Measurements from ENCODE around the gene GPATCH11. TPM values are rescaled to one million over a fixed set of nuclear protein-coding genes. Genes with fewer than 3 reads are reported as not detected.

GPATCH11 gene
- total and polyA plus RNA-seq, 4 donors, result 1.4 to 7.3 (median 3.4) TPM

GRCh38 chr2:37052600-37053332 lies 31.6 kb upstream of the GPATCH11 start:
- DNase-seq (ENCODE audit: low spot score), result no peak
- WGBS, result 95% methylated on average over 5 of the region's 5 CpGs
- no peak overlapping the region for H3K27ac ChIP-seq (ENCODE audit: low read depth in 1 of 2, low read length in 2 of 2)

More at GRCh38 chr2:37052600-37053332, 31.6 kb upstream of the GPATCH11 start:
- Histone ChIP-seq H3K36me3 (ENCODE audit: control insufficient read depth in 4 of 4, insufficient read depth in 3 of 4, low read depth in 1 of 4, low read length in 3 of 4) (peaks cover 3 to 43% (median 27%) of the 10 kb centered on the region in 4 donors), H3K4me3 (ENCODE audit: low read depth in 1 of 3, low read length in 3 of 3) (no peak overlapping the region), H3K9me3 (ENCODE audit: control insufficient read depth in 4 of 4, low read length in 3 of 4) (no peaks in the 10 kb centered on the region), H3K9ac (ENCODE audit: low read depth in 1 of 2, low read length in 2 of 2) (no peak overlapping the region), H3K27me3 (ENCODE audit: control insufficient read depth in 4 of 4, insufficient read depth in 4 of 4, low read length in 3 of 4) (no peaks in the 10 kb centered on the region), H3K4me1 (ENCODE audit: control insufficient read depth in 4 of 4, insufficient read depth in 4 of 4, low read length in 3 of 4) (peaks cover 0 to 8% (median 0%) of the 10 kb centered on the region in 4 donors)
- TF ChIP-seq FOXA2 (IDR thresholded peaks at IDR 0.05) (no peak), YY1 (IDR thresholded peaks at IDR 0.05) (no peak), RAD21 (IDR thresholded peaks at IDR 0.05) (no peak), HNF4A (conservative IDR thresholded peaks at IDR 0.05) (no peak), REST (IDR thresholded peaks at IDR 0.05) (no peak), JUND (IDR thresholded peaks at IDR 0.05) (no peak), TAF1 (conservative IDR thresholded peaks at IDR 0.05) (no peak), RXRA (IDR thresholded peaks at IDR 0.05) (no peak), EGR1 (IDR thresholded peaks at IDR 0.05; ENCODE audit: low read depth in 2 of 2) (no peak), ZBTB33 (IDR thresholded peaks at IDR 0.05) (no peak), NR2F2 (IDR thresholded peaks at IDR 0.05) (no peak), CTCF (IDR thresholded peaks at IDR 0.05; ENCODE audit: low read depth, low read length, missing input control) (no peak), HNF4G (IDR thresholded peaks at IDR 0.05) (no peak), MAX (IDR thresholded peaks at IDR 0.05) (no peak), GABPA (IDR thresholded peaks at IDR 0.05 in 1 of 2, conservative IDR thresholded peaks at IDR 0.05 in 1 of 2) (no peak)
